ENCODE measurements around the gene KIRREL3.

The KIRREL3 gene

DNA sequence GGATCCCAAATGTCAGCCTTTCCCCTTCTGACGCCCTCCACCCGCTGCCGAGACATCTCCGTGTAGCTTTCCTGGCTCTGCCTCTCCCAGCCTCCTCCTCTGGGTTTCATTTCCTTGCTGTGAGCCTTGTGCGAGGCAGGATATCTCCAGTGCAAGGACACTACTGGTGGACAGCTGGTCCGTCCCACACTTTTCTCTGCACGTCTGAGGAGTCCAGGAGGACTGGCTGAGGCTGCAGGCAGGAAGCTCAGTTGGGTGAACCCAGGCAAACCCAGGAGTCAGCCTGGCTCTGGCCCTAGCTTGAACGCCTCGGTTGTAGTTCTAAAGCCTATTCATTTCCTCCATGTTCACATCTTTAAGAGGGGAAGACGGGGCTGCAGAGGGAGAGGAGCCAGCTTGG lies 499.6 kb downstream of the KIRREL3 start:
- Histone ChIP-seq H3K27ac (no peak overlapping the region), H3K36me3 (ENCODE audit: insufficient read depth) (no peaks in the 10 kb centered on the region), H2AFZ (ENCODE audit: low read depth) (no peak overlapping the region), H3K4me3 (IDR thresholded peaks at IDR 0.05; ENCODE audit: insufficient read depth, low read depth, low read length) (no peak overlapping the region), H3K27me3 (ENCODE audit: insufficient read depth, low read depth) (no peaks in the 10 kb centered on the region), H4K20me1 (ENCODE audit: insufficient read depth) (no peaks in the 10 kb centered on the region), H3K9ac (no peak overlapping the region), H3K79me2 (ENCODE audit: insufficient read depth, low read depth) (no peaks in the 10 kb centered on the region), H3K4me2 (no peak overlapping the region), H3K4me1 (ENCODE audit: low read depth, poor library complexity, severe bottlenecking) (no peaks in the 10 kb centered on the region)
- TF ChIP-seq, protein P1, sequence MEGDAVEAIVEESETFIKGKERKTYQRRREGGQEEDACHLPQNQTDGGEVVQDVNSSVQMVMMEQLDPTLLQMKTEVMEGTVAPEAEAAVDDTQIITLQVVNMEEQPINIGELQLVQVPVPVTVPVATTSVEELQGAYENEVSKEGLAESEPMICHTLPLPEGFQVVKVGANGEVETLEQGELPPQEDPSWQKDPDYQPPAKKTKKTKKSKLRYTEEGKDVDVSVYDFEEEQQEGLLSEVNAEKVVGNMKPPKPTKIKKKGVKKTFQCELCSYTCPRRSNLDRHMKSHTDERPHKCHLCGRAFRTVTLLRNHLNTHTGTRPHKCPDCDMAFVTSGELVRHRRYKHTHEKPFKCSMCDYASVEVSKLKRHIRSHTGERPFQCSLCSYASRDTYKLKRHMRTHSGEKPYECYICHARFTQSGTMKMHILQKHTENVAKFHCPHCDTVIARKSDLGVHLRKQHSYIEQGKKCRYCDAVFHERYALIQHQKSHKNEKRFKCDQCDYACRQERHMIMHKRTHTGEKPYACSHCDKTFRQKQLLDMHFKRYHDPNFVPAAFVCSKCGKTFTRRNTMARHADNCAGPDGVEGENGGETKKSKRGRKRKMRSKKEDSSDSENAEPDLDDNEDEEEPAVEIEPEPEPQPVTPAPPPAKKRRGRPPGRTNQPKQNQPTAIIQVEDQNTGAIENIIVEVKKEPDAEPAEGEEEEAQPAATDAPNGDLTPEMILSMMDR (conservative IDR thresholded peaks at IDR 0.05; ENCODE audit: low read depth, low read length) = no peak

GRCh38 chr11:126499131-126499752 lies 501.3 kb downstream of the KIRREL3 start:
- H3K27ac ChIP-seq = no peak overlapping the region
- TF ChIP-seq, protein P1 (conservative IDR thresholded peaks at IDR 0.05; ENCODE audit: low read depth, low read length) = no peak
- H3K4me2 ChIP-seq = no peak overlapping the region
- no peak overlapping the region for H3K9ac ChIP-seq
- H3K27me3 ChIP-seq (ENCODE audit: insufficient read depth, low read depth) = no peaks in the 10 kb centered on the region
- H3K4me1 ChIP-seq (ENCODE audit: low read depth, poor library complexity, severe bottlenecking) = no peaks in the 10 kb centered on the region
- H3K36me3 ChIP-seq (ENCODE audit: insufficient read depth) = no peaks in the 10 kb centered on the region
- no peaks in the 10 kb centered on the region for H4K20me1 ChIP-seq (ENCODE audit: insufficient read depth)
- no peak overlapping the region for H2AFZ ChIP-seq (ENCODE audit: low read depth)
- H3K79me2 ChIP-seq (ENCODE audit: insufficient read depth, low read depth) = no peaks in the 10 kb centered on the region
- H3K4me3 ChIP-seq (IDR thresholded peaks at IDR 0.05; ENCODE audit: insufficient read depth, low read depth, low read length) = no peak overlapping the region

- TF ChIP-seq, protein P1 (conservative IDR thresholded peaks at IDR 0.05; ENCODE audit: low read depth, low read length) = no peak
- Histone ChIP-seq H3K27ac (no peak overlapping the region), H3K9ac (no peak overlapping the region), H2AFZ (ENCODE audit: low read depth) (no peak overlapping the region), H3K4me2 (no peak overlapping the region), H3K4me3 (IDR thresholded peaks at IDR 0.05; ENCODE audit: insufficient read depth, low read depth, low read length) (no peak overlapping the region), H3K79me2 (ENCODE audit: insufficient read depth, low read depth) (no peaks in the 10 kb centered on the region), H3K4me1 (ENCODE audit: low read depth, poor library complexity, severe bottlenecking) (no peaks in the 10 kb centered on the region), H3K36me3 (ENCODE audit: insufficient read depth) (no peaks in the 10 kb centered on the region), H4K20me1 (ENCODE audit: insufficient read depth) (no peaks in the 10 kb centered on the region), H3K27me3 (ENCODE audit: insufficient read depth, low read depth) (no peaks in the 10 kb centered on the region)
Observed at GRCh38 chr11:126498281-126498680, 502.3 kb downstream of the KIRREL3 start.

DNA sequence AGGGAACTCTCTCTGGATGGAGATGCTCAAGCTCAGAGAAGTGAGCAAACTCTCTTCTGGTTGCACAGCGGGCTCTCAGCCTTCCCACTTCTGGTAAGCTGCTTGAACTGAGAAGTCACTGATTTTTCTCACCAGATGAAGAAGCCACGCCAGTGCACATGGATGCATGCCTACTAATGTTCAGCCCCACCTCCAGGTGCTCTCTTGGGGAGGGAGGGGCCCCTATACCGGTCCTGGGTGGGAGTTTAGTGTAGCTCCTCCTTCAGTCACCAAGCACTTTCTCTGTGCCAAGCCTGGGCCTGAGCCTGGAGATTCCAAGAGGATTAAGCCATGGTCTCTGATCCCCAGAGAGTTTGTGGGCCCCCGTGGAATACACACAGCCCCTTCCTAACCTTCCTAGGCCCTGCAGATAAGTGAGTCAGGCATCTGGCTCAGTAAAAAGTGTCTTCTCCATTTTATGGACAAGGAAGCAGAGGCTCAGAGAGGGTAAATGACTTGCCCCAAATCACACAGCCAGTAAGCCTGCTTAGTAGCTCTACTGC lies 502.9 kb downstream of the KIRREL3 start:
- Histone ChIP-seq H3K4me1 (ENCODE audit: low read depth, poor library complexity, severe bottlenecking) (no peaks in the 10 kb centered on the region), H3K27ac (no peak overlapping the region), H3K4me3 (IDR thresholded peaks at IDR 0.05; ENCODE audit: insufficient read depth, low read depth, low read length) (no peak overlapping the region), H3K36me3 (ENCODE audit: insufficient read depth) (no peaks in the 10 kb centered on the region), H3K79me2 (ENCODE audit: insufficient read depth, low read depth) (no peaks in the 10 kb centered on the region), H2AFZ (ENCODE audit: low read depth) (no peak overlapping the region), H3K27me3 (ENCODE audit: insufficient read depth, low read depth) (no peaks in the 10 kb centered on the region), H3K9ac (no peak overlapping the region), H3K4me2 (no peak overlapping the region), H4K20me1 (ENCODE audit: insufficient read depth) (no peaks in the 10 kb centered on the region)
- TF ChIP-seq, protein P1 (conservative IDR thresholded peaks at IDR 0.05; ENCODE audit: low read depth, low read length) = no peak
